ENCODE results near the gene ADAM30. TPM values are rescaled to one million over a fixed set of nuclear protein-coding genes. Genes with fewer than 3 reads are reported as not detected.

ADAM30 gene
- total RNA-seq, 4 donors from 2014 or later = not detected

DNA sequence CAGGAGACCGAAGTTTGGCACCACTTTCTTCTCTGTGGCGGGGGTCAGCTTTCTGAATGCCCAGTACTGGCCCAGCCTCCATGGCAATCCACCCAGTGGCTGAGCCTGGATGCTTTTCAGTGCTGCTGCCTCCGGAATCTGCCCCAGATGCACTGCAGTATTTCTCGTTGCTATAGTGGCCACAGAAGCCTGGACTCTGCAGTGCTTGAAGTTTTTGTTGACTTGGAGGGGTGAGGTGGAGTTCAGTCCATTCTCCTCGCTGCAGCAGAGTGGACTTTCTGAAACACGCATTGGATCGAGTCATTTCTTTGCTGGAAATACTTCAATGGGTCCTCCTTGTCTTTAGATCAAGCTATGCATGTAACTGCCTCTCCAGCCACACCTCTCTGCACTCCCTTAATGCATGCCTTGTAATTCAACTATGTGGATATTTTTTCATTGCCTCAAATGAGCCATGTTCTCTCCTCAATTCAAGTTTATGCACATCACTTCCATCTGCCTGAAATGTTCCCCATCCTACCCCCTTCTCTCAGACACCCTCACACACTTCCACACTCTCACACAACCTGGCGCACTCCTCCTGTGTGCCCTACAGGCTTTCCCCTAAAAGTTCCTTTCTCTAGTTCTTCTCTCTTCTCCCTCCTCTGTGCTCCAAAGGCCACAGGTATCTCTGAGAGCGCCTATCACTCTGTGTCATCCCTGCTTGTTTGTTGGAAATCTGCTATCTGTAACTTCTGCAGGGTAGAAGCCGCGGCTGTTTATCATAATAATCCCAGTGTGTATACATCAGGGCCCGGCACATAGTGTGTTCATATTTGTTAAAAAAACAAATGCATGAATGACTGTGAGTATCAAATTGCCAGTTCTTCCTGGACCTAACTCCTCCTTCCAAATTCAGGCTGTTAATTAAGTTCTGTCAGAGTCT, 16.5 kb downstream of the ADAM30 start:
- H3K4me1 ChIP-seq = peaks cover 5% of the 10 kb centered on the region
- 82% methylated on average over 12 of the region's 12 CpGs for WGBS
- TF ChIP-seq CTCF (IDR thresholded peaks at IDR 0.05) (no peak), EP300 (IDR thresholded peaks at IDR 0.05) (no peak), POLR2A (IDR thresholded peaks at IDR 0.05) (no peak), POLR2AphosphoS5 (IDR thresholded peaks at IDR 0.05) (no peak)
- H3K4me3 ChIP-seq = no peak overlapping the region
- H3K27ac ChIP-seq = no peak overlapping the region
- no peaks in the 10 kb centered on the region for H3K27me3 ChIP-seq
- H3K9me3 ChIP-seq = no peaks in the 10 kb centered on the region
- no peaks in the 10 kb centered on the region for H3K36me3 ChIP-seq
- DNase-seq (ENCODE audit: low spot score in 2 of 2) = no peak

DNA sequence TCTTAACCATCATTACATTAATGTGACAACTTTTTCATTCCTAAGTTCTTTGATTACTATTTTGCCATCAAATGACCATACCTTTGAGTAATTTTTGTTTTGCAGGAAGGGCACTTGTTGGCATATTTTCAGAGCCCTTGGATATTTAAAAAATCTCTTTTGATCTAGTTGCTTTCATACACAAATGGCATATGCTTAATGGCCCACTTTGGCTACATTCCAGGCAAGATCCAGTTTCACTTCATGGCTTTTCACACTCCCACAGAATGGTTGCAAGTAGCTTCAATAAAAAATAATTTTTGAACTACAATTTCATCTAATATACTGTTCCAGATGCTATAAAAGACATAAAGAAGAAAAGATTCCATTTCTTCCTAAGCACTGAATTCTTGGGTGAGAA, 18.1 kb downstream of the ADAM30 start:
- Histone ChIP-seq H3K36me3 (no peaks in the 10 kb centered on the region), H3K9me3 (no peaks in the 10 kb centered on the region), H3K4me3 (no peak overlapping the region), H3K27ac (no peak overlapping the region), H3K4me1 (peaks cover 5% of the 10 kb centered on the region), H3K27me3 (no peaks in the 10 kb centered on the region)
- TF ChIP-seq CTCF (IDR thresholded peaks at IDR 0.05) = no peak
- TF ChIP-seq POLR2A (IDR thresholded peaks at IDR 0.05) = no peak
- TF ChIP-seq EP300 (IDR thresholded peaks at IDR 0.05) = no peak
- TF ChIP-seq POLR2AphosphoS5 (IDR thresholded peaks at IDR 0.05) = no peak
- no peak for DNase-seq (ENCODE audit: low spot score in 2 of 2)

DNA sequence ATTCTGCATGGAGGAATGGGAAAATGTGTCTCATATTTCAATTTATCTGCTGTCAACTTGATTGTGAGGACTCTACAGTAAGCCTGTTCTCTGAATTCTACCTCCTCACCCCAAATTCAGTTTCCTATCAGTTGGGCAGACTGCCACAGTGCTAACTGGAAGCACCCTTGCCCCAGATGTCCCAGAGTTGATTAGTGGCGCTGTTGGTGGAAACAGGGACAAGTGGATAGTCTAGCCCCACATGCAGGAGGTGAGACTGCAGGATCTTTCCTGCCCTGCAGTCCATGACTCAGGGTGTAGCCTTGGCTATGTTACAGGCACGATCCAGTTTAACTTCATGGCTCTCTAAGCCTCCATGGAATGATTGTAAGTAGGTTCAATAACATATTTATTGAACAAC, 22.1 kb downstream of the ADAM30 start:
- no peaks in the 10 kb centered on the region for H3K27me3 ChIP-seq
- H3K36me3 ChIP-seq = no peaks in the 10 kb centered on the region
- H3K4me3 ChIP-seq = no peak overlapping the region
- H3K4me1 ChIP-seq = peaks cover 5% of the 10 kb centered on the region
- WGBS = 61% methylated on average over 2 of the region's 2 CpGs
- TF ChIP-seq CTCF (IDR thresholded peaks at IDR 0.05) = no peak
- TF ChIP-seq POLR2A (IDR thresholded peaks at IDR 0.05) = no peak
- H3K9me3 ChIP-seq = no peaks in the 10 kb centered on the region
- H3K27ac ChIP-seq = no peak overlapping the region
- no peak for DNase-seq (ENCODE audit: low spot score in 2 of 2)

DNA sequence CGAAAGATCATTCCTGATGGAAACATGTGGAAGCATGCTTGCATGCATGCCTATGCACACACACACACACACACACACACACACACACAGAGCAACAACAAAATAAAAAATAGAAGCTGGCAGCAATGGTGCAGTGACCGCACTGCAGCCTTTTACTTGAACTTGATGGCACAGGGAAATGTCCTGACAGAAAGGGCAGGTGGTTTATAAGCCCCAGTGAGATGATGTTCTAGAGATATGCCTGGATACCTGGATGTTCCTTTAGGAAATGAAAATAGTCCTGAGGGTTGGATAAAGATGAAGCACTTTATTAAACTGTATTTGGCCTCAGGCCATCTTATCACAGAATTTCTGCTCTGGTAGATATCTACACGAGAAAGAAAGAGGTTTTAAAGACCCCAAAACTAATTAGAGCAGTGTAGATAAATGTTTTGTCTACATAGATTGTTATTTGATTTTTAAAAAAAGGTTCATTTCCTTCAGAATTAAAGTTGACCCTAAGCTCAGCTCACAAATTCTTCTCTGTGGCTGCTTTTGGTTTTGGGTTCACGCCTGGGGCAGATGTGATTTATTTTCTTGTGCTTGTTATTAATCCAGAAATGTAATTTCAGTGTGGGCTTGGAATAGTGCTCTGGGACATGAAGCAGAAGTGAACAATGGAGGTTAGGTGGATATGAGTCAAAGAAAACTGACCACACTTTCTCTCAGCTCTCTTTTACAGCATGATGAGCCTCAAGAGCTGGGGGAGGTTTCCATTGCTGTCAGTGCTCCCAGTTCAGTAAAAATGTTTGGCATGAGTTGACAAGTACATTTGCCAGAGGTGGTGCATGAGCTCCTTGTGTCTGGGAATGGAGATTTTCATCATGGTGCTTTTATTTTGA, 22.9 kb downstream of the ADAM30 start:
- Histone ChIP-seq H3K36me3 (no peaks in the 10 kb centered on the region), H3K4me1 (peaks cover 5% of the 10 kb centered on the region), H3K9me3 (no peaks in the 10 kb centered on the region), H3K27me3 (no peaks in the 10 kb centered on the region), H3K27ac (no peak overlapping the region), H3K4me3 (no peak overlapping the region)
- 59% methylated on average over 4 of the region's 4 CpGs for WGBS
- no peak for DNase-seq (ENCODE audit: low spot score in 2 of 2)
- TF ChIP-seq POLR2AphosphoS5 (IDR thresholded peaks at IDR 0.05) (no peak), POLR2A (IDR thresholded peaks at IDR 0.05) (no peak)

DNA sequence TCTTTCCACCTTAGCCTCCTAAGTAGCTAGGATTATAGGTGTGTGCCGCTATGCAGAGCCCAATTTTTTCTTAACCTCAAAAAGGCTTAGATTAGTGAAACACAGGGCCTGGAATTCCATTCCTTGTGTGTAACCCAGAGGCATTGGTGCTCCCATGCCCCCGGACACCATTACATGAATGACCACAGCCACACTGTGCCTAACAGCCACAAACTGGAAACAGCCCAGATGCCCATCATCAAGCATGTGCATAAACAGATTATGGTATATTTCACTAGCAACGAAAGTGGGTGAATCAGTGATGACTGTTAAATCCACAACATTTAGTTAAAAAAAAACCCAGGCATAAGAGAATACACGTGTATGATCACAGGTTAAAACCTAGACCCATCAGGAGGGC, 24.4 kb downstream of the ADAM30 start:
- WGBS = 94% methylated on average over 4 of the region's 4 CpGs
- DNase-seq (ENCODE audit: low spot score in 2 of 2) = no peak
- peaks cover 5% of the 10 kb centered on the region for H3K4me1 ChIP-seq
- no peak overlapping the region for H3K4me3 ChIP-seq
- no peaks in the 10 kb centered on the region for H3K27me3 ChIP-seq
- no peaks in the 10 kb centered on the region for H3K36me3 ChIP-seq
- no peak for TF ChIP-seq EP300 (IDR thresholded peaks at IDR 0.05)
- no peak for TF ChIP-seq POLR2AphosphoS5 (IDR thresholded peaks at IDR 0.05)
- TF ChIP-seq POLR2A (IDR thresholded peaks at IDR 0.05) = no peak
- no peak overlapping the region for H3K27ac ChIP-seq
- H3K9me3 ChIP-seq = no peaks in the 10 kb centered on the region

Data from suprapubic skin (tissue), 4 donors.